ENCODE measurements around the gene DLG2. TPM values are rescaled to one million over a fixed set of nuclear protein-coding genes. Genes with fewer than 3 reads are reported as not detected.
"Not testable (repeated sequence)": the region's sequence is repeated elsewhere in the genome, so short reads cannot be mapped to it uniquely, and the experiment has no call there.

Gene DLG2
- total RNA-seq, 1 donor from 2014 or later, result 2.1 TPM

DNA sequence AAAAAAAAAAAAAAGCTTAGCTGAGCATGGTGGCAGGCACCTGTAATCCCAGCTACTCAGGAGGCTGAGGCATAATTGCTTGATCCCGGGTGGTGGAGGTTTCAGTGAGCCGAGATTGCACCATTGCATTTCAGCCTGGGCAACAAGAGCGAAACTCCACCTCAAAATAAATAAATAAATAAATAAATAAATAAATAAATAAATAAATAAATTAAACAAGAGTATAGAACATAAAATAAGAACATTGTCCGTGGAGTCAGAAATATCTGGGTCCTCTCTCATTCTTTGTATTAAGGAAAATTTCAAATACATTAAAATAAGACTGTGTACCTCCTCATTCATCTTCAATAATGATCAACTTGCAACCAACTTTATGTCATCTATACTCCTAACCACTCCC lies 843.0 kb downstream of the DLG2 start:
- DNase-seq (ENCODE audit: low spot score); H3K9me3 Mint-ChIP-seq; H3K27ac Mint-ChIP-seq; H3K36me3 Mint-ChIP-seq (ENCODE audit: low read depth); H3K4me1 Mint-ChIP-seq (ENCODE audit: low read depth); H3K27me3 Mint-ChIP-seq (ENCODE audit: insufficient read depth); H3K4me3 Mint-ChIP-seq; intact Hi-C loops (cut with micrococcal nuclease): not testable (repeated sequence)

DNA sequence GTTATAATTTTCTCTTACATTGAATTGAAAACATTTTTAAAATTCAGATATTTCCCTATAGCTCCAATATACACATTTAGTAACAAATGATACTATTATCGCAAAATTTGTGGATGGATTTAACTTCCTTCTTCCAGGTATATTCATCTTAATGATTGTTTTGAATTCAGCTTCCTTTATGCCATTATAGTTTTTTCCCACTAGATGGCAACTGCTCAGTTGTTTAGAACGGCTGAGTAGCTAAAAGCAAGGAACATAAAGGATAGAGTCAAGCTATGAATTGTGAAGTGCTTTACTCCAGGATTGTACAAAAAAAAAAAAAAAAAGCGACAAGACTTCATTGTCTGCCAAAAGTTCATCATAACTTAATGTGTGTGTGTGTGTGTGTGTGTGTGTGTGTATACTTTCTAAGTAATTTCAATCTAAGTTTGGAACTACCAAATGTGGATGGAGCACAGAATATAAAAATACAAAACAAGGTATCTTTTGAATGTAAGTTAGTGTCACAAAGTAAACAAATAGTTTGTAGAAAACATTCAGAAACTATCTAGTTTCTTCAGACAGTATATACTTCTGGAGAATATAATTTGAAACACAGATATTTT lies 846.4 kb downstream of the DLG2 start:
- intact Hi-C loops (cut with micrococcal nuclease), result no loop called here
- no peaks in the 10 kb centered on the region for H3K36me3 Mint-ChIP-seq (ENCODE audit: low read depth)
- no peaks in the 10 kb centered on the region for H3K4me1 Mint-ChIP-seq (ENCODE audit: low read depth)
- no peak for DNase-seq (ENCODE audit: low spot score)
- peaks cover 4% of the 10 kb centered on the region for H3K9me3 Mint-ChIP-seq
- no peak overlapping the region for H3K4me3 Mint-ChIP-seq
- H3K27me3 Mint-ChIP-seq (ENCODE audit: insufficient read depth), result no peaks in the 10 kb centered on the region
- no peak overlapping the region for H3K27ac Mint-ChIP-seq

DNA sequence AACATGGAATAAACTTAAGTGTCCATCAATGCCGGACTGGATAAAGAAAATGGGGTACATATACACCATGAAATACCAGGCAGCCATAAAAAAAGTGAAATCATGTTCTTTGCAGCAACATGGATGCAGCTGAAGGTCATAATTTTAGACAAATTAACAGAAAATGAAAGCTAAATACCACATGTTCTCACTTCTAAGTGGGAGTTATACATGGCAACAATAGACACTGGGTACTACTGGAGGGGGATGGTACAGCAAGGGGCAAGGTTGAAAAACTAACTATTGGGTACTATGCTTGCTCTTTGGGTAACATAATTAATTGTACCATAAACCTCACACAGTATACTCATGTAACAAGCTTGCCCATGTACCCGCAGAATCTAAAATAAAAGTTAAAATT lies 851.6 kb downstream of the DLG2 start:
- Mint-ChIP-seq H3K27me3 (ENCODE audit: insufficient read depth) (no peaks in the 10 kb centered on the region), H3K27ac (no peak overlapping the region), H3K9me3 (peaks cover 16% of the 10 kb centered on the region), H3K36me3 (ENCODE audit: low read depth) (no peaks in the 10 kb centered on the region), H3K4me3 (no peak overlapping the region), H3K4me1 (ENCODE audit: low read depth) (no peaks in the 10 kb centered on the region)
- intact Hi-C loops (cut with micrococcal nuclease), result no loop called here
- DNase-seq (ENCODE audit: low spot score), result no peak

DNA sequence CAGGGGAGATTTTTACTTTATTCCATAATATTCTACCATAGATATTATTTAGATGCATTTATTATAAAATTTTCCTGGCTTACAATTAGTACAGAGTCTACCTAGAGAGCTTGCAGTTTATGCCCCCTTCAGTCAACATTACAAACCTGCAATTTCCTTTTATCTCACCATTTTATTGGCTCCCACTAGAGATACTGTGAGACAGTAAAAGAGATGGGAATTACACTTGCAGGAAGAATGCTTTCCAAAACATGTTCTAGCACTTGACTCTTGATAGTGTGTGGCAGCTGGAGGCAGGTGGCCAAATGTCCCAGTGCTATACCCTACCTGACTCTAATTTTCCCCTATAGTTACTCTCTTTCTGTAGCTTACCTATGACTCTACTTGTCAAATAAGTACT lies 863.2 kb downstream of the DLG2 start:
- Mint-ChIP-seq H3K27me3 (ENCODE audit: insufficient read depth) (no peaks in the 10 kb centered on the region), H3K4me3 (no peak overlapping the region), H3K27ac (no peak overlapping the region), H3K4me1 (ENCODE audit: low read depth) (no peaks in the 10 kb centered on the region), H3K9me3 (peaks cover 5% of the 10 kb centered on the region), H3K36me3 (ENCODE audit: low read depth) (no peaks in the 10 kb centered on the region)
- DNase-seq (ENCODE audit: low spot score), result no peak
- intact Hi-C loops (cut with micrococcal nuclease), result no loop called here

DNA sequence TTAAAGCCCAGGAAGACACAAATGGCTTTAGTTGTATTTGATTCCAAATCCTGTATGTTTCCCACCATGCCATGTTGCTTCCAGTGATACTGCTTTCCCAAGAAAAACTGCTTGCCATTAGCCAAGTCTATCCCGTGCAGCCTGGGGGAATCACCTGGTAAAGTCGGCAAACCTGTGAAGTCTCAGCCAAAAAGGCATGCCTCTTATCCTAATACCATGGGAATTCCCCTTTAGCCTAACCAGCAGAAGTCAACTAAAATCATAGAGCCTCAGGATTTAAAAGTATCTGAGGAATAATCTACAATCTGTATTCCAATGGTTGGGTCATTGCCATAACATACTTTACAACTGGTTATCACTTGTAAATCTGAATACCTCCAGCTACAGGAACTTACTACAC lies 869.4 kb downstream of the DLG2 start:
- H3K4me3 Mint-ChIP-seq, result no peak overlapping the region
- H3K27me3 Mint-ChIP-seq (ENCODE audit: insufficient read depth), result no peaks in the 10 kb centered on the region
- intact Hi-C loops (cut with micrococcal nuclease), result no loop called here
- no peaks in the 10 kb centered on the region for H3K36me3 Mint-ChIP-seq (ENCODE audit: low read depth)
- H3K4me1 Mint-ChIP-seq (ENCODE audit: low read depth), result no peaks in the 10 kb centered on the region
- peaks cover 12% of the 10 kb centered on the region for H3K9me3 Mint-ChIP-seq
- DNase-seq (ENCODE audit: low spot score), result no peak
- no peak overlapping the region for H3K27ac Mint-ChIP-seq

DNA sequence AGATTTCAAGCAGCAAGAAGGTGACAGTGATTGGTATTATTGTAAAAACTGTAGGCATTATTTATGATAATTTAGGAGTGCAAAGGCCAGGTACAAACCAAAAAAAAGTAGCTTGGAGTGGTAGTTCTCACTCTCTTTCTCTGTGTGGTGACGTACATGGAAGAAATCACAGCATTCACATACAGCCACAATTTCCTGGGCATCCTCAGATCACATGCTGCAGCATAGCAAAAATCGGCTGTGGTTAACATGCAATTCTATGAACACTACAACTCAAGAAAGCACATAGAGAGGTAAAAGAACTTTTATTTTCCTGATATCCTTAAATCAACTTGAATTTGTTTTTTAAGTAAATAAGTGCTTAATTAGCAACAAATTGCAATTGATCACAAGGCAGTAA lies 875.8 kb downstream of the DLG2 start:
- intact Hi-C loops (cut with micrococcal nuclease), result no loop called here
- no peak overlapping the region for H3K27ac Mint-ChIP-seq
- no peaks in the 10 kb centered on the region for H3K27me3 Mint-ChIP-seq (ENCODE audit: insufficient read depth)
- H3K4me3 Mint-ChIP-seq, result no peak overlapping the region
- DNase-seq (ENCODE audit: low spot score), result no peak
- no peaks in the 10 kb centered on the region for H3K36me3 Mint-ChIP-seq (ENCODE audit: low read depth)
- peaks cover 20% of the 10 kb centered on the region for H3K9me3 Mint-ChIP-seq
- H3K4me1 Mint-ChIP-seq (ENCODE audit: low read depth), result no peaks in the 10 kb centered on the region

DNA sequence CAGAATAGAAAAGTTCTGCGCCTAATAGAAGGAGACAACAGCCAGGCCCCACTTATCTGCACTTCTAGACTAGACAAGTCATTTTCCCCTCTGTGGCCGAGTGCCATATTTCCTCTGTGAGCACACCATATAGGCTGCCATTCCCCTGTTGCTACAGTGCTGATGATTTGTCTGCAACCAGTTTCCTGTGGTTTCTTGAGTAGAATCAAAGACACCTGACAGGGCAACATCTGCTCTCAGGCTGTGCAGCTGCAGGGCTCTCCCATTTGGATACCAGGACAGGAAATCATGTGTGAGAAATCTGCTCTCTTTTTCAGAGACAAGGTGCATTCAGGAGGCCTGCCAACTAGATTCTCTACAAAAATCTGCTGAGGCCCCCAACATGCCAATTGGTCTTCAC lies 879.3 kb downstream of the DLG2 start:
- DNase-seq (ENCODE audit: low spot score), result no peak
- no peak overlapping the region for H3K27ac Mint-ChIP-seq
- no peaks in the 10 kb centered on the region for H3K36me3 Mint-ChIP-seq (ENCODE audit: low read depth)
- no peaks in the 10 kb centered on the region for H3K27me3 Mint-ChIP-seq (ENCODE audit: insufficient read depth)
- no peak overlapping the region for H3K4me3 Mint-ChIP-seq
- H3K4me1 Mint-ChIP-seq (ENCODE audit: low read depth), result no peaks in the 10 kb centered on the region
- H3K9me3 Mint-ChIP-seq, result peaks cover 13% of the 10 kb centered on the region
- intact Hi-C loops (cut with micrococcal nuclease), result no loop called here

DNA sequence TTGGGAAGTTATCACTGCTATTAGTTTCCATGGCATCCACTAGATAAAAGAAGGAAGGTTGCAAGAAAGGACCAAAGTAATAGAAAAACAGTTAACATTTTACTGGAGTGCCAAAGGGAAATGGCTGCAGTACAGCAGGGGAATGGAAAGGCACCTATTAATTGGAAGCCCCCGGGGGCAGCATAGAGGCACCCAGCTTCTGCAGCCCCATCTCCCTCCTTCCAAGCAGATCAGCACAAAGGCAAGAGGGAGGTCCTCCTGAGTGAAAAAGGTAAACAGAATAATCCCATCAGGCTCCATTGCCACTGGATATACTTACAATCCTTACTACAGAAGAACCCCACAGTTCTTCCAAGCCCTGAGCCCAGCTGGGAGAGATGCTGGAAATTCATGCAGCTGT lies 887.1 kb downstream of the DLG2 start:
- Mint-ChIP-seq H3K27ac (no peak overlapping the region), H3K9me3 (peaks cover 11% of the 10 kb centered on the region), H3K4me1 (ENCODE audit: low read depth) (no peaks in the 10 kb centered on the region), H3K27me3 (ENCODE audit: insufficient read depth) (no peaks in the 10 kb centered on the region), H3K4me3 (no peak overlapping the region), H3K36me3 (ENCODE audit: low read depth) (no peaks in the 10 kb centered on the region)
- no peak for DNase-seq (ENCODE audit: low spot score)
- intact Hi-C loops (cut with micrococcal nuclease), result no loop called here

DNA sequence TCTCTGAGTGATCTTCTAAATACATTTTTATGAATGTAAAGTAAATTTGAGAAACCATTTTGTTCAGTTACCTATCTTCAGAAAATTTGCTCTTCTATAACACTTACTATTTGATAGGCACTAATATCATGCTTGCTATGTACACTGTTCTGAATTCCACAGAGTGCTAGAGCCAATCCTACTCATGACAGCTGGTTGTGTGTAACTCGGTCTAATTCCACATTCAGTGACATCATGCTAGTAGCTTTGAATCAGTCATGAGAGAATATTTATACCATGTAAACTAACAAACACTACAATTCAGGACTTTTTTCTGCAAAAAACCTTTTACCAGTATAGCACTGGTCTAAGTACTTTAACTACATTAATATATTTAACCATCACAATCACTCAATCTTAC lies 902.9 kb downstream of the DLG2 start:
- Mint-ChIP-seq H3K4me1 (ENCODE audit: low read depth) (no peaks in the 10 kb centered on the region), H3K4me3 (no peak overlapping the region), H3K9me3 (no peaks in the 10 kb centered on the region), H3K36me3 (ENCODE audit: low read depth) (no peaks in the 10 kb centered on the region), H3K27me3 (ENCODE audit: insufficient read depth) (peaks cover 11% of the 10 kb centered on the region), H3K27ac (no peak overlapping the region)
- intact Hi-C loops (cut with micrococcal nuclease), result no loop called here
- DNase-seq (ENCODE audit: low spot score), result no peak

DNA sequence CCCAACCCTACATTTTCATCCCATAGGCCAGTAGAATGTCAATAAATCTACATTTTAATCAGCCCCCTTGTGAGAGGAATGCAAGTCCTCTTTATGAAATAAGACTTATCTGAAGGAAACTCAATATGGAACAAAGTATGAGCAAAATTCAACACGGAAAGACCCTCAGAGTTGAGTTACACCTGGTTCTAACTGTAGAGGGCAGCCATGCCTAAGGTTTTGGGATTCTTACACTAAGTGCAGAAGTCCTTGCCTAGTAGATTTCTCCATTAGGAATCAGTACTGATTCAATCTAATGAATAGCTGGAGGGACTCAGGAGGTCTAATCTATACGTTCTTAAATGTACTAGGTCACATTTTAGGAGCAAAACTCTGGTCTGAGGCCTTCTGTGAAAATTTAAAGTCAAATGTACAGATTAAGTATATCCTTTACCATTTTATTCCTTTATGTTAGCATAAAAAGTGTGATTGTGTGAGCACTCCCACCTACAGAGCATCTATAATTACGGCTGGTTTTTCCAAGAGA lies 904.5 kb downstream of the DLG2 start:
- no peaks in the 10 kb centered on the region for H3K9me3 Mint-ChIP-seq
- H3K27me3 Mint-ChIP-seq (ENCODE audit: insufficient read depth), result peaks cover 11% of the 10 kb centered on the region
- intact Hi-C loops (cut with micrococcal nuclease), result no loop called here
- no peaks in the 10 kb centered on the region for H3K36me3 Mint-ChIP-seq (ENCODE audit: low read depth)
- DNase-seq (ENCODE audit: low spot score), result no peak
- H3K4me1 Mint-ChIP-seq (ENCODE audit: low read depth), result no peaks in the 10 kb centered on the region
- no peak overlapping the region for H3K27ac Mint-ChIP-seq
- H3K4me3 Mint-ChIP-seq, result no peak overlapping the region

DNA sequence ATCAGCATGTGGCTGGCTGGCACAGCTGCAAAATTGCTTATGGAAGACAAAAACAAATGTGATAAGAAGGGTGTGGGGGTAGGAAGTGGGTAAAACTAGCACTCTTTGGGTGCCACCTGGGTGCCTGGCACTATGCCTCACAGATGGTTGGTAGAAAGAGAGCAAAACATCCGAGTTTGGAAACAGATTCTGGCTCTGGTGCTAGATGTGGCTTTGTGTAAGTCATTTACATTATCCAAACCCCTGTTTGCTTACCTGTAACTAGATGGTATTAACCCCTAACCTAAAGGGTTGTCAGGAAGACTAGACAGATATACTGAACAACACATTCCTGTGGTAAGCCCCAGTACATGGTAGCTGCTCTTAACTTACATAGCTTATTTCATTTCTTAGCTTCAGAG lies 905.6 kb downstream of the DLG2 start:
- H3K36me3 Mint-ChIP-seq (ENCODE audit: low read depth), result no peaks in the 10 kb centered on the region
- no peaks in the 10 kb centered on the region for H3K9me3 Mint-ChIP-seq
- no peaks in the 10 kb centered on the region for H3K4me1 Mint-ChIP-seq (ENCODE audit: low read depth)
- peaks cover 11% of the 10 kb centered on the region for H3K27me3 Mint-ChIP-seq (ENCODE audit: insufficient read depth)
- no peak overlapping the region for H3K27ac Mint-ChIP-seq
- H3K4me3 Mint-ChIP-seq, result no peak overlapping the region
- no peak for DNase-seq (ENCODE audit: low spot score)
- intact Hi-C loops (cut with micrococcal nuclease), result no loop called here

DNA sequence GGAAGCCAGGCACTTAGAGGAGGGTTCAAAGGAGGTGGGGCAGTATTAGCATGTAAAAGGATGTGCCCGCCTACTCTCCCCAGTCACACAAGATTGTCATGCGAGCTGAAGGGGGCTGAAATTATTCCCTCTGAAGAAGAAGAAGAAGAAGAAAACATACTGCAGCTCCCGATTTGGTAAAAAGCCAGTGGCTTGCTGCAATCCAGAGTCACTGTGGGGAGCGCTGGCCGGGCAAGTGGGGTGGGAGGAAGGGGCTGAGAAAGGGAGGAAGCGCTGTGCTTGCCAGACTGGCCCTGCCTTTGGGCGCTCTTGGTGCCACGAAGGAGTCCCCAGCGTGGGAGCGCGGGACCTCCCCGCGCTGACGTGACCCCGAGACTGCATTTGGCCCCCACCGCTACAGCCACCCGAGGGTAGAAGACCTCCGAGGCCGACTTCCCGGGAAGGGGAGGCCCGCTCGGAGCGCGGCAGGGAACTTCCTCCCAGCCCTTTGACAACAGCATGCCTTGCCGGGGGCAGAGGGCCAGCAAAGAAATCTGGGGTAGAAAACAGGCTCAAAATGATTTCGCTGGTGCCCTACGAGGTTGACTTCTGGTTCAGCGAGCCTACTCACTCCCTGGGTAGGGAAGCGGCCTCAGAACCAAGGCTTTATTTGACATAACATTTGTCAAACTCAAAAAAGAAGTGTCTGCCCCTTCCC lies 906.3 kb downstream of the DLG2 start:
- no peak overlapping the region for H3K27ac Mint-ChIP-seq
- no peaks in the 10 kb centered on the region for H3K9me3 Mint-ChIP-seq
- H3K4me1 Mint-ChIP-seq (ENCODE audit: low read depth), result no peaks in the 10 kb centered on the region
- intact Hi-C loops (cut with micrococcal nuclease), result no loop called here
- H3K27me3 Mint-ChIP-seq (ENCODE audit: insufficient read depth), result peaks cover 11% of the 10 kb centered on the region
- DNase-seq (ENCODE audit: low spot score), result no peak
- H3K36me3 Mint-ChIP-seq (ENCODE audit: low read depth), result no peaks in the 10 kb centered on the region
- H3K4me3 Mint-ChIP-seq, result peak overlapping the region; percentile 73

DNA sequence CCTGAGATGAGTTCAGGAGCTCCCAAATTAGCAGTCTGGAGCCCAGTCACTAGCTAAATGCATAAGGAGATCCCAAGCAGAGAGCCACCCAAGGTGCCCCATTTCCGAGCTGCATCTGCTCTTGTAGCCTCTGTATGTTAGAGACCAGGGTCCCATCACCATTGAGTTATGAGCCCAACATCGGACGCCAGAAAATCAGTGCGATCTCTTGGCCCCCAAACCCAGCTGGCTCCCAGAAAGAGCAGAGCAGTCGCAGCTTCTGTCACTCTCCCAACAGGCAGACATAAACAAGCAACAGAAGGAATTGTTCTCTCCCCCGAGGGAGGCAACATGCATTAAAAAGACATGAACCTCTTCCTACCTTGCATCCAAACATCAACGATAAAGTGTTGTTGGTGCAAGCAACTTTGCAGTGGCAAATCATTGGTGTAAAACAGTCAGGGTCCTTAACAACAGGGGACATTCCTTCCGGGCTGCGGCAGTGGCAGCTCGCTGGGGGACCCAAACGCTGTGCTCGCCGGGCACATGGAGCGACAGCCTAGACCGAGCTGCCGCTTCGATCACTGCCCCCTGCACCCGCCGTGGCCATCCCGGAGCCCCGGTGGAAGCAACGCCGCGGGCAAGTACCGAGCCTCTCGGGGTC lies 907.1 kb downstream of the DLG2 start:
- Mint-ChIP-seq H3K9me3 (peaks cover 4% of the 10 kb centered on the region), H3K4me1 (ENCODE audit: low read depth) (no peaks in the 10 kb centered on the region), H3K27ac (no peak overlapping the region), H3K27me3 (ENCODE audit: insufficient read depth) (peaks cover 11% of the 10 kb centered on the region), H3K36me3 (ENCODE audit: low read depth) (no peaks in the 10 kb centered on the region), H3K4me3 (peak overlapping the region; percentile 64)
- no peak for DNase-seq (ENCODE audit: low spot score)
- intact Hi-C loops (cut with micrococcal nuclease), result no loop called here
